Rectal smooth muscle tissue (tissue), 1 donor: ENCODE results near the gene GADD45G.

Source experiments
- H3K27ac ChIP-seq: one replicate; pipeline ENCODE4 v1.7.0; 2013; ENCODE audit warnings: low read depth, low read length, inconsistent platforms
- H3K27me3 ChIP-seq: one replicate; pipeline ENCODE4 v1.7.0; 2013; ENCODE audit warnings: low read length; ENCODE audit not compliant: control insufficient read depth, insufficient read depth
- H3K36me3 ChIP-seq: one replicate; pipeline ENCODE4 v1.7.0; 2013; ENCODE audit warnings: low read length; ENCODE audit not compliant: control insufficient read depth, insufficient read depth
- H3K4me1 ChIP-seq: one replicate; pipeline ENCODE4 v1.7.0; 2013; ENCODE audit warnings: low read length; ENCODE audit not compliant: control insufficient read depth, insufficient read depth
- H3K4me3 ChIP-seq: one replicate; pipeline ENCODE4 v1.7.0; 2013; ENCODE audit warnings: low read length
- H3K9ac ChIP-seq: one replicate; pipeline ENCODE4 v1.7.0; 2013; ENCODE audit warnings: low read length

Gene GADD45G

GRCh38 chr9:89606624-89607311 lies 2.0 kb downstream of the GADD45G start:
- H3K36me3 ChIP-seq, result no peaks in the 10 kb centered on the region
- peak overlapping the region; percentile 78 for H3K4me3 ChIP-seq
- H3K9ac ChIP-seq, result peak overlapping the region; percentile 10
- H3K4me1 ChIP-seq, result peaks cover 3% of the 10 kb centered on the region
- peak overlapping the region; percentile 89 for H3K27ac ChIP-seq
- no peaks in the 10 kb centered on the region for H3K27me3 ChIP-seq

- H3K4me3 ChIP-seq, result no peak overlapping the region
- peaks cover 3% of the 10 kb centered on the region for H3K4me1 ChIP-seq
- H3K36me3 ChIP-seq, result no peaks in the 10 kb centered on the region
- H3K9ac ChIP-seq, result no peak overlapping the region
- no peaks in the 10 kb centered on the region for H3K27me3 ChIP-seq
- H3K27ac ChIP-seq, result no peak overlapping the region
Measured at GRCh38 chr9:89608641-89609335, 4.0 kb downstream of the GADD45G start.

- Histone ChIP-seq H3K4me3 (no peak overlapping the region), H3K4me1 (peaks cover 3% of the 10 kb centered on the region), H3K27ac (no peak overlapping the region), H3K9ac (no peak overlapping the region), H3K27me3 (no peaks in the 10 kb centered on the region), H3K36me3 (no peaks in the 10 kb centered on the region)
Measured at GRCh38 chr9:89609426-89610006, 4.7 kb downstream of the GADD45G start.

GRCh38 chr9:89610391-89610925 lies 5.6 kb downstream of the GADD45G start:
- peaks cover 3% of the 10 kb centered on the region for H3K4me1 ChIP-seq
- no peak overlapping the region for H3K27ac ChIP-seq
- no peaks in the 10 kb centered on the region for H3K36me3 ChIP-seq
- no peak overlapping the region for H3K4me3 ChIP-seq
- no peaks in the 10 kb centered on the region for H3K27me3 ChIP-seq
- no peak overlapping the region for H3K9ac ChIP-seq

GRCh38 chr9:89611425-89611824 lies 6.6 kb downstream of the GADD45G start:
- Histone ChIP-seq H3K27me3 (no peaks in the 10 kb centered on the region), H3K9ac (no peak overlapping the region), H3K36me3 (no peaks in the 10 kb centered on the region), H3K4me3 (no peak overlapping the region), H3K27ac (no peak overlapping the region), H3K4me1 (peaks cover 3% of the 10 kb centered on the region)

GRCh38 chr9:89612566-89613278 lies 7.9 kb downstream of the GADD45G start:
- Histone ChIP-seq H3K36me3 (no peaks in the 10 kb centered on the region), H3K27ac (no peak overlapping the region), H3K4me3 (no peak overlapping the region), H3K9ac (no peak overlapping the region), H3K4me1 (no peaks in the 10 kb centered on the region), H3K27me3 (no peaks in the 10 kb centered on the region)

GRCh38 chr9:89613912-89614892 lies 9.4 kb downstream of the GADD45G start:
- Histone ChIP-seq H3K4me1 (no peaks in the 10 kb centered on the region), H3K4me3 (no peak overlapping the region), H3K9ac (no peak overlapping the region), H3K27ac (no peak overlapping the region), H3K27me3 (no peaks in the 10 kb centered on the region), H3K36me3 (no peaks in the 10 kb centered on the region)

GRCh38 chr9:89615661-89616060 lies 10.8 kb downstream of the GADD45G start:
- no peak overlapping the region for H3K9ac ChIP-seq
- H3K4me1 ChIP-seq, result no peaks in the 10 kb centered on the region
- H3K27me3 ChIP-seq, result no peaks in the 10 kb centered on the region
- no peak overlapping the region for H3K4me3 ChIP-seq
- no peaks in the 10 kb centered on the region for H3K36me3 ChIP-seq
- H3K27ac ChIP-seq, result no peak overlapping the region

GRCh38 chr9:89616411-89616810 lies 11.6 kb downstream of the GADD45G start:
- H3K27ac ChIP-seq, result no peak overlapping the region
- H3K4me3 ChIP-seq, result no peak overlapping the region
- H3K9ac ChIP-seq, result no peak overlapping the region
- peaks cover 6% of the 10 kb centered on the region for H3K4me1 ChIP-seq
- no peaks in the 10 kb centered on the region for H3K27me3 ChIP-seq
- H3K36me3 ChIP-seq, result no peaks in the 10 kb centered on the region

- H3K9ac ChIP-seq, result no peak overlapping the region
- no peak overlapping the region for H3K27ac ChIP-seq
- H3K4me1 ChIP-seq, result peaks cover 17% of the 10 kb centered on the region
- no peaks in the 10 kb centered on the region for H3K36me3 ChIP-seq
- no peak overlapping the region for H3K4me3 ChIP-seq
- H3K27me3 ChIP-seq, result no peaks in the 10 kb centered on the region
Measured at GRCh38 chr9:89617978-89618377, 13.2 kb downstream of the GADD45G start.

- Histone ChIP-seq H3K36me3 (no peaks in the 10 kb centered on the region), H3K27me3 (no peaks in the 10 kb centered on the region), H3K9ac (no peak overlapping the region), H3K4me1 (peaks cover 27% of the 10 kb centered on the region), H3K4me3 (no peak overlapping the region), H3K27ac (no peak overlapping the region)
Measured at GRCh38 chr9:89619019-89619418, 14.2 kb downstream of the GADD45G start.
